Gastrocnemius medialis (tissue), 4 donors: ENCODE data around the gene ADARB2. TPM values are rescaled to one million over a fixed set of nuclear protein-coding genes. Genes with fewer than 3 reads are reported as not detected.

ENCODE experiments used
- ATAC-seq, 2 donors: fragments of 150-250 bp; one replicate each; pipeline ENCODE4 v1.9.1; 2016
- DNase-seq, 2 donors: peaks; one replicate each; pipeline ENCODE4 v3.0.0-alpha.2; 2019
- H3K27ac ChIP-seq, 4 donors: fragments of 200-600 bp; sonication (generic); 1 replicate in 1 of 4; 2 replicates in 3 of 4; pipeline ENCODE4 v1.5.1; 2016 to 2018; ENCODE audit warnings: mild to moderate bottlenecking in 2 of 4, moderate library complexity in 1 of 4
- H3K27me3 ChIP-seq, 3 donors: fragments of 200-600 bp; sonication (generic) in 2 of 3; 1 replicate in 1 of 3; 2 replicates in 2 of 3; pipeline versions ENCODE4 v1.5.1 to v1.6.0; 2016 to 2019; ENCODE audit warnings: mild to moderate bottlenecking in 1 of 3, moderate library complexity in 1 of 3
- H3K36me3 ChIP-seq, 2 donors: fragments of 200-600 bp; sonication (generic) in 1 of 2; one replicate each; pipeline ENCODE4 v1.5.1; 2017 to 2018
- H3K4me1 ChIP-seq, 2 donors: fragments of 200-600 bp; sonication (generic) in 1 of 2; one replicate each; pipeline ENCODE4 v1.5.1; 2016 to 2017; ENCODE audit warnings: mild to moderate bottlenecking in 2 of 2
- H3K4me3 ChIP-seq, 4 donors: fragments of 200-600 bp; sonication (generic) in 3 of 4; 1 replicate in 1 of 4; 2 replicates in 3 of 4; pipeline ENCODE4 v1.5.1; 2016 to 2019; ENCODE audit warnings: mild to moderate bottlenecking in 2 of 4
- H3K9me3 ChIP-seq, 3 donors: fragments of 200-600 bp; sonication (generic) in 2 of 3; 1 replicate in 1 of 3; 2 replicates in 2 of 3; pipeline ENCODE4 v1.5.1; 2016 to 2019
- POLR2A ChIP-seq, 2 donors: fragments of 450-650 bp; IDR thresholded peaks; one replicate each; pipeline ENCODE4 v1.6.1; 2017; ENCODE audit warnings: antibody characterized with exemption in 2 of 2, mild to moderate bottlenecking in 2 of 2, moderate library complexity in 2 of 2
- in situ Hi-C, 4 donors: fragments of 200-750 bp; cut with MboI; loops; one replicate each; pipeline versions ENCODE4 v1.15.0 to v1.8.0; 2017; ENCODE audit warnings: low sequenced_read_pairs in 4 of 4
- intact Hi-C: fragments of 100-400 bp; cut with DNase I; formaldehyde crosslinking; loops from one replicate; pipeline ENCODE4 v1.15.1; 2023; ENCODE audit warnings: low total_unique reads
- total RNA-seq, 4 donors: library from RNA; depleted of rRNA; stranded (reverse); fragments of >200 nt; gene quantifications; one replicate each; pipeline versions ENCODE4 v1.1.0 to v1.2.3, GENCODE V29; 2016
- TF ChIP-seq, protein P1 (sequence below), 5 experiments: fragments of 450-650 bp in 3 of 5; fragments of 200-600 bp in 2 of 5; sonication (generic) in 2 of 5; IDR thresholded peaks in 4 of 5; conservative IDR thresholded peaks in 1 of 5; 1 replicate in 4 of 5; 2 replicates in 1 of 5; pipeline ENCODE4 v1.5.1; 2016 to 2019; ENCODE audit warnings: antibody characterized with exemption in 5 of 5, mild to moderate bottlenecking in 3 of 5, moderate library complexity in 3 of 5

The ADARB2 gene
- total RNA-seq, 4 donors from 2014 or later = 0.07 to 0.87 (median 0.10) TPM

DNA sequence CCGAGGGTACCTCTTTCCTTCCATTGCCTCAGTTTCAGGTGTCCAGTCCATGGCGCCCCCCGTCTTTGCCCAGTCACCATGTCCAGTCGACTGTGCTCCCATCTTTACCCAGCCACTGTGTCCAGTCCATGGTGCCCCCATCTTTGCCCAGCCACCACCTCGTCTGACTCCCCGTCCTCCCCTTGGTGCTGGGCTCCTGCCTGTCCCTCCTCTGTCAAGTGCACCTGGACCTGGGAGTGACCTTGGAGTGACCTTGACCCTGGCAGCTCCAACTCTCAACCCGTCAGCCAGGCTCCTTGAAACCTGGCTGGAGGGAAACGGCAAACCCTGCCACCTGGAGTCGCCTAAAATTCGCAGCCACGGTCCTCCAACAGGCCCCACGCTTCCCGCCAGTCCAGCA lies 180.2 kb downstream of the ADARB2 start:
- TF ChIP-seq POLR2A (IDR thresholded peaks at IDR 0.05) = no peak
- TF ChIP-seq, protein P1, sequence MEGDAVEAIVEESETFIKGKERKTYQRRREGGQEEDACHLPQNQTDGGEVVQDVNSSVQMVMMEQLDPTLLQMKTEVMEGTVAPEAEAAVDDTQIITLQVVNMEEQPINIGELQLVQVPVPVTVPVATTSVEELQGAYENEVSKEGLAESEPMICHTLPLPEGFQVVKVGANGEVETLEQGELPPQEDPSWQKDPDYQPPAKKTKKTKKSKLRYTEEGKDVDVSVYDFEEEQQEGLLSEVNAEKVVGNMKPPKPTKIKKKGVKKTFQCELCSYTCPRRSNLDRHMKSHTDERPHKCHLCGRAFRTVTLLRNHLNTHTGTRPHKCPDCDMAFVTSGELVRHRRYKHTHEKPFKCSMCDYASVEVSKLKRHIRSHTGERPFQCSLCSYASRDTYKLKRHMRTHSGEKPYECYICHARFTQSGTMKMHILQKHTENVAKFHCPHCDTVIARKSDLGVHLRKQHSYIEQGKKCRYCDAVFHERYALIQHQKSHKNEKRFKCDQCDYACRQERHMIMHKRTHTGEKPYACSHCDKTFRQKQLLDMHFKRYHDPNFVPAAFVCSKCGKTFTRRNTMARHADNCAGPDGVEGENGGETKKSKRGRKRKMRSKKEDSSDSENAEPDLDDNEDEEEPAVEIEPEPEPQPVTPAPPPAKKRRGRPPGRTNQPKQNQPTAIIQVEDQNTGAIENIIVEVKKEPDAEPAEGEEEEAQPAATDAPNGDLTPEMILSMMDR (IDR thresholded peaks at IDR 0.05 in 4 of 5, conservative IDR thresholded peaks at IDR 0.05 in 1 of 5) = no peak
- Histone ChIP-seq H3K36me3 (no peaks in the 10 kb centered on the region), H3K9me3 (no peaks in the 10 kb centered on the region), H3K27me3 (peaks cover 0 to 5% (median 2%) of the 10 kb centered on the region in 3 donors), H3K4me1 (no peaks in the 10 kb centered on the region), H3K27ac (no peak overlapping the region), H3K4me3 (no peak overlapping the region)
- in situ Hi-C loops (no loop called here), intact Hi-C loops (no loop called here)
- ATAC-seq (no peak), DNase-seq (no peak)

DNA sequence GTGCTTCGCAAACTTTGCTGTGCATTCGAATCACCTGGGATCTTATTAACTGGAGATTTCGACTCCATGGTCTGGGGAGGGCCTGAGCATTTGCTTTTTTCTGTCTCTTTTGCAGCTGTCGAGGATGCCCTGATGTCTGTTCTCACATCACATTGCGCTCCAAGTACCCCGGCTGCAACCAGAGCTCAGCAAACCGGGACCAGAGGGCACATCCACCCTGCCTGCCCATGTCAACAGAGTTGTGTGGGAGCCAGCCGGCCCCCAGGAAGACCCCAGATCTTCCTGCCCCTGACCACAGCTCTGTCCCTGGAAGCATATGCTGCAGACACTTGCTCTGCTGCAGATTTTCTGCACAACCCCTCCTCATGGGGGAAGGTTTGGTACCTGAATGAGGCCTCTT lies 180.8 kb downstream of the ADARB2 start:
- H3K27me3 ChIP-seq = peaks cover 0 to 5% (median 2%) of the 10 kb centered on the region in 3 donors
- no peak overlapping the region for H3K27ac ChIP-seq
- DNase-seq (no peak), ATAC-seq (no peak)
- H3K9me3 ChIP-seq = no peaks in the 10 kb centered on the region
- TF ChIP-seq, protein P1 (IDR thresholded peaks at IDR 0.05 in 4 of 5, conservative IDR thresholded peaks at IDR 0.05 in 1 of 5) = no peak
- TF ChIP-seq POLR2A (IDR thresholded peaks at IDR 0.05) = no peak
- in situ Hi-C loops (no loop called here), intact Hi-C loops (no loop called here)
- H3K36me3 ChIP-seq = no peaks in the 10 kb centered on the region
- no peaks in the 10 kb centered on the region for H3K4me1 ChIP-seq
- no peak overlapping the region for H3K4me3 ChIP-seq

DNA sequence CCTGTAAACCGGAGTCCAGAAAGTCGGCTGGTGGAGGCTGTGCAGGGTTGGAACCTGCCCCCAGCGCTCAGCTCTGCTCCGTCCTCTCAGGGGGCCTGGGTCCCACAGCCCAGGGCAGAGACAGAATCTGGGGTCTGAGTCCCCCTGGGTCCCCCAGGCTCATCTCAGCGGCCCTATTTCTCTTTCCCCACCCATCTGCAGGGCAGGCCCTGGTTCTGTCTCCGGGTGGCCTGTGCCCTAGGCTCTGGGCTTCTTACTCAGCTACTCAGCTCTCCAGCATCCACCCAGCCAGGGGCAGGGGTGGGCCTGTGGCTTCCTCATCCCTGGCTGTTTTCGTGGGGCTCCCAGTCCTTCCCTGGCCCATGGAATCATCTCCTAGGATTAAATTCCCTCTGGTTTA lies 183.4 kb downstream of the ADARB2 start:
- TF ChIP-seq POLR2A (IDR thresholded peaks at IDR 0.05) = no peak
- TF ChIP-seq, protein P1 (IDR thresholded peaks at IDR 0.05 in 4 of 5, conservative IDR thresholded peaks at IDR 0.05 in 1 of 5) = no peak
- peaks cover 0 to 5% (median 2%) of the 10 kb centered on the region in 3 donors for H3K27me3 ChIP-seq
- intact Hi-C loops (no loop called here), in situ Hi-C loops (no loop called here)
- ATAC-seq = no peak
- no peak for DNase-seq
- H3K4me1 ChIP-seq = no peaks in the 10 kb centered on the region
- H3K36me3 ChIP-seq = no peaks in the 10 kb centered on the region
- no peak overlapping the region for H3K4me3 ChIP-seq
- no peaks in the 10 kb centered on the region for H3K9me3 ChIP-seq
- no peak overlapping the region for H3K27ac ChIP-seq

DNA sequence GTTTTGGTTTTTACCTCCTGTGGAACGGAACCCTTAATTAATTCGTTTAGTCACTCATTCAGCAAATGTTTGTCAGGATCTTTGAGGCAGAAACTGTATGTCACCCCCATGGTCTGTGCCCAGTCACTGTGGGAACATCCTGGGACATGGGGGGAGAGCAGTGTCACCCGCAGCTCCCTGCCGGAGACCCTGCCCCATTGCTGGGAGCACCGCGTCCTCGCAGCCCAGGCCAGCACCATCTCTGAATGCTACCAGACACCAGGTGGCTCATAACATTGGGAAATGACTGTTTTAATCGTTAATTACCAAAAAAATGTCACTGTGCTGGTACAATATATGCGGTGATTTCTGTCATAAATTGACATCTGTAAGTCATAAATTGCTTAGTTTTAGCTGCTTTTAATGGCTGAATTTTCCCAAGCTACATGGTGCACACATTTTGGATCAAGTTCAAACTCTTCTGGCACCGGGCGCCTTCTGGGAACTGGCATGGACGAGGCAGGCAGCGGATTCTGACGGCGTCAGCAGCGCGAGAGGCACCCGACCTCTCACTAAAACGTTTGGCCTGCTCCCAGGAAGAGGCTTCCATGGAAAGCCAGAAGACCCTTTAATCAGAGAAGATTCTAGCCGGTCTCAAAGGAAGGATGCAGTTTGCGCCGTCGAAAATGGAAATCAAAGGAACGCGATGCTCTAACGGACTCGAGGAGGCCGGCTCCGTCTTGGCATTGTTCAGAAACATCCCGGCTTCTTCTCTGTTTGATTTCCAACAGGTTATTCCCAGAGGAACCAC lies 184.2 kb downstream of the ADARB2 start:
- H3K4me3 ChIP-seq = no peak overlapping the region
- intact Hi-C loops = no loop called here
- in situ Hi-C loops = no loop called here
- peaks cover 0 to 5% (median 2%) of the 10 kb centered on the region in 3 donors for H3K27me3 ChIP-seq
- no peaks in the 10 kb centered on the region for H3K4me1 ChIP-seq
- no peak for DNase-seq
- ATAC-seq = no peak
- H3K9me3 ChIP-seq = no peaks in the 10 kb centered on the region
- H3K27ac ChIP-seq = no peak overlapping the region
- H3K36me3 ChIP-seq = no peaks in the 10 kb centered on the region
- TF ChIP-seq, protein P1 (IDR thresholded peaks at IDR 0.05 in 4 of 5, conservative IDR thresholded peaks at IDR 0.05 in 1 of 5) = no peak
- TF ChIP-seq POLR2A (IDR thresholded peaks at IDR 0.05) = no peak
